ENCODE results near the gene IPCEF1.

- TF ChIP-seq CTCF (conservative IDR thresholded peaks at IDR 0.05 in 1 of 2, IDR thresholded peaks at IDR 0.05 in 1 of 2; ENCODE audit: low read depth in 1 of 2, low read length in 2 of 2) (no peak), EZH2 (IDR thresholded peaks at IDR 0.05; ENCODE audit: low read length, missing control alignments) (no peak)
These were observed 24.1 kb upstream of the IPCEF1 start for GRCh38 chr6:154380741-154381140.

Measured in fibroblast of lung (primary cell).